GM10847 (cell line): ENCODE data around the gene DNAH10.

Experiments
- POLR2A ChIP-seq: IDR thresholded peaks from 2 replicates; pipeline ENCODE4 v1.6.1; 2011; ENCODE audit not compliant: insufficient read length; ENCODE audit errors: extremely low read depth

DNAH10 gene

GRCh38 chr12:123914726-123915333 lies 152.7 kb downstream of the DNAH10 start:
- no peak for TF ChIP-seq POLR2A

GRCh38 chr12:123916729-123917128 lies 154.6 kb downstream of the DNAH10 start:
- TF ChIP-seq POLR2A = no peak

- no peak for TF ChIP-seq POLR2A
These were observed 155.3 kb downstream of the DNAH10 start for GRCh38 chr12:123917337-123917850.

GRCh38 chr12:123919980-123920360 lies 157.9 kb downstream of the DNAH10 start:
- TF ChIP-seq POLR2A = no peak

GRCh38 chr12:123923038-123923437 lies 160.9 kb downstream of the DNAH10 start:
- TF ChIP-seq POLR2A = no peak

- no peak for TF ChIP-seq POLR2A
These were observed 161.8 kb downstream of the DNAH10 start for GRCh38 chr12:123923927-123924326.

- no peak for TF ChIP-seq POLR2A
These were observed 162.4 kb downstream of the DNAH10 start for GRCh38 chr12:123924539-123924938.

GRCh38 chr12:123928274-123928865 lies 166.3 kb downstream of the DNAH10 start:
- no peak for TF ChIP-seq POLR2A

- TF ChIP-seq POLR2A = no peak
These were observed 166.8 kb downstream of the DNAH10 start for GRCh38 chr12:123928897-123929296.

GRCh38 chr12:123929946-123930583 lies 168.0 kb downstream of the DNAH10 start:
- no peak for TF ChIP-seq POLR2A

- TF ChIP-seq POLR2A = no peak
These were observed 169.7 kb downstream of the DNAH10 start for GRCh38 chr12:123931686-123932321.

- TF ChIP-seq POLR2A = no peak
These were observed 171.1 kb downstream of the DNAH10 start for GRCh38 chr12:123933214-123933613.

- TF ChIP-seq POLR2A = no peak
These were observed 172.0 kb downstream of the DNAH10 start for GRCh38 chr12:123934016-123934620.

- no peak for TF ChIP-seq POLR2A
These were observed 172.7 kb downstream of the DNAH10 start for GRCh38 chr12:123934829-123935228.

- no peak for TF ChIP-seq POLR2A
These were observed 173.9 kb downstream of the DNAH10 start for GRCh38 chr12:123935956-123936355.
